AG10803 (cell line): ENCODE measurements around the gene PLCL1.

Experiments used
- DNase-seq: peaks from one replicate; pipeline ENCODE4 v3.0.0; 2010; ENCODE audit warnings: low read depth
- H3K4me3 ChIP-seq: 2 replicates; pipeline ENCODE4 v1.5.1; 2011; ENCODE audit warnings: mild to moderate bottlenecking, low read length, control low read depth
- CTCF ChIP-seq: conservative IDR thresholded peaks from 2 replicates; pipeline ENCODE4 v1.5.1; 2011; ENCODE audit warnings: mild to moderate bottlenecking, low read length, control low read depth, inconsistent platforms

The PLCL1 gene

GRCh38 chr2:198097630-198098029 lies 293.2 kb downstream of the PLCL1 start:
- no peak overlapping the region for H3K4me3 ChIP-seq
- DNase-seq, result no peak
- no peak for TF ChIP-seq CTCF

GRCh38 chr2:198098386-198098785 lies 294.0 kb downstream of the PLCL1 start:
- H3K4me3 ChIP-seq, result no peak overlapping the region
- TF ChIP-seq CTCF, result no peak
- no peak for DNase-seq

GRCh38 chr2:198098918-198099317 lies 294.5 kb downstream of the PLCL1 start:
- H3K4me3 ChIP-seq, result no peak overlapping the region
- peak; percentile 11 for DNase-seq
- TF ChIP-seq CTCF, result no peak

GRCh38 chr2:198100346-198100745 lies 296.0 kb downstream of the PLCL1 start:
- H3K4me3 ChIP-seq, result no peak overlapping the region
- DNase-seq, result peak; percentile 26
- TF ChIP-seq CTCF, result no peak

- no peak for TF ChIP-seq CTCF
- H3K4me3 ChIP-seq, result no peak overlapping the region
- DNase-seq, result no peak
Measured at GRCh38 chr2:198101688-198102087, 297.3 kb downstream of the PLCL1 start.

- no peak for TF ChIP-seq CTCF
- H3K4me3 ChIP-seq, result no peak overlapping the region
- no peak for DNase-seq
Measured at GRCh38 chr2:198102120-198102519, 297.7 kb downstream of the PLCL1 start.

- H3K4me3 ChIP-seq, result no peak overlapping the region
- peak; percentile 1 for DNase-seq
- no peak for TF ChIP-seq CTCF
Measured at GRCh38 chr2:198102856-198103255, 298.5 kb downstream of the PLCL1 start.
